OCI-LY7 (cell line): ENCODE measurements around the gene BRCA1. TPM values are rescaled to one million over a fixed set of nuclear protein-coding genes. Genes with fewer than 3 reads are reported as not detected.

Experiments used
- BruUV-seq: library from RNA; stranded (reverse); fragments of 400-500 nt; replicated peaks from 2 replicates; lab custom pipeline; 2021; lab: Mats Ljungman, UMichigan
- CTCF ChIA-PET: fragments of 300-600 bp; sonication (Branson Sonifier 250); formaldehyde crosslinking; loops from one replicate; lab custom pipeline; 2022; ENCODE audit warnings: antibody characterized with exemption; ENCODE audit not compliant: unreplicated experiment; lab: Charles Lee
- POLR2A ChIA-PET: fragments of 300-600 bp; sonication (Branson Sonifier 250); formaldehyde crosslinking; loops from one replicate; lab custom pipeline; 2022; ENCODE audit warnings: antibody characterized with exemption; lab: Charles Lee
- DNase-seq: peaks from one replicate; pipeline ENCODE4 v3.0.0-alpha.2; 2015; ENCODE audit warnings: low spot score
- H2AFZ ChIP-seq: fragments of 200-600 bp; sonication (generic), shearing (Covaris generic); 2 replicates; pipeline ENCODE4 v1.6.1; 2014; ENCODE audit warnings: mild to moderate bottlenecking, antibody characterized with exemption, low read length, moderate library complexity
- H3K27ac ChIP-seq: fragments of 200-600 bp; sonication (generic); 2 replicates; pipeline ENCODE4 v1.5.1; 2014; ENCODE audit warnings: mixed run types, low read depth, mild to moderate bottlenecking, moderate library complexity, low read length, inconsistent platforms; ENCODE audit not compliant: poor library complexity, severe bottlenecking
- H3K36me3 ChIP-seq: fragments of 200-600 bp; sonication (generic); 2 replicates; pipeline ENCODE4 v1.6.1; 2014; ENCODE audit warnings: mild to moderate bottlenecking, antibody characterized with exemption, low read length, moderate library complexity, mixed read lengths; ENCODE audit not compliant: insufficient read depth
- H3K4me1 ChIP-seq: fragments of 200-600 bp; sonication (generic); 2 replicates; pipeline ENCODE4 v1.5.1; 2014; ENCODE audit warnings: mild to moderate bottlenecking, low read length; ENCODE audit not compliant: insufficient read depth, poor library complexity, severe bottlenecking
- H3K4me2 ChIP-seq: fragments of 200-600 bp; sonication (generic); 2 replicates; pipeline ENCODE4 v1.6.1; 2014; ENCODE audit warnings: mild to moderate bottlenecking, low read length
- H3K4me3 ChIP-seq: fragments of 200-600 bp; sonication (generic); 2 replicates; pipeline ENCODE4 v1.5.1; 2014; ENCODE audit warnings: mild to moderate bottlenecking, low read depth, low read length; ENCODE audit not compliant: poor library complexity, severe bottlenecking
- H3K79me2 ChIP-seq: fragments of 200-600 bp; sonication (generic); 2 replicates; pipeline ENCODE4 v1.6.1; 2016; ENCODE audit warnings: low read depth, mild to moderate bottlenecking, low read length, moderate library complexity, mixed read lengths; ENCODE audit not compliant: insufficient read depth
- H3K9me2 ChIP-seq: fragments of 200-600 bp; sonication (generic); 2 replicates; pipeline ENCODE4 v1.6.1; 2016; ENCODE audit warnings: mild to moderate bottlenecking, low read length, mixed read lengths; ENCODE audit not compliant: insufficient read depth
- H3K9me3 ChIP-seq: fragments of 200-600 bp; sonication (generic); 2 replicates; pipeline ENCODE4 v1.6.1; 2014; ENCODE audit warnings: mild to moderate bottlenecking, mixed run types, low read length, mixed read lengths
- H4K20me1 ChIP-seq: fragments of 200-600 bp; sonication (generic); 2 replicates; pipeline ENCODE4 v1.6.1; 2014; ENCODE audit warnings: mild to moderate bottlenecking, antibody characterized with exemption, low read length, moderate library complexity, mixed read lengths; ENCODE audit not compliant: insufficient read depth
- EZH2phosphoT487 ChIP-seq: fragments of 200-600 bp; sonication (generic); IDR thresholded peaks from 2 replicates; pipeline ENCODE4 v1.6.1; 2018; ENCODE audit warnings: low read depth, borderline replicate concordance, mild to moderate bottlenecking, mixed run types, antibody characterized with exemption, low read length, moderate library complexity, mixed read lengths
- intact Hi-C: fragments of 100-400 bp; cut with micrococcal nuclease; formaldehyde crosslinking; loops from one replicate; pipeline ENCODE4 v1.10.0; 2022; ENCODE audit not compliant: unreplicated experiment
- total RNA-seq, 2 experiments: library from RNA; depleted of rRNA in 1 of 2; stranded (reverse); fragments of >200 nt in 1 of 2; shearing (Covaris generic) in 1 of 2; gene quantifications; 2 replicates each; pipeline ENCODE4 v1.2.3, GENCODE V29; 2014 to 2022
- TF ChIP-seq, protein P1 (sequence below): fragments of 200-600 bp; sonication (generic); conservative IDR thresholded peaks from 2 replicates; pipeline ENCODE4 v1.5.1; 2014; ENCODE audit warnings: mild to moderate bottlenecking, antibody characterized with exemption, low read length, moderate library complexity, mixed read lengths

BRCA1 gene
- total RNA-seq, 2 experiments from 2014 or later: 112 to 135 TPM

DNA sequence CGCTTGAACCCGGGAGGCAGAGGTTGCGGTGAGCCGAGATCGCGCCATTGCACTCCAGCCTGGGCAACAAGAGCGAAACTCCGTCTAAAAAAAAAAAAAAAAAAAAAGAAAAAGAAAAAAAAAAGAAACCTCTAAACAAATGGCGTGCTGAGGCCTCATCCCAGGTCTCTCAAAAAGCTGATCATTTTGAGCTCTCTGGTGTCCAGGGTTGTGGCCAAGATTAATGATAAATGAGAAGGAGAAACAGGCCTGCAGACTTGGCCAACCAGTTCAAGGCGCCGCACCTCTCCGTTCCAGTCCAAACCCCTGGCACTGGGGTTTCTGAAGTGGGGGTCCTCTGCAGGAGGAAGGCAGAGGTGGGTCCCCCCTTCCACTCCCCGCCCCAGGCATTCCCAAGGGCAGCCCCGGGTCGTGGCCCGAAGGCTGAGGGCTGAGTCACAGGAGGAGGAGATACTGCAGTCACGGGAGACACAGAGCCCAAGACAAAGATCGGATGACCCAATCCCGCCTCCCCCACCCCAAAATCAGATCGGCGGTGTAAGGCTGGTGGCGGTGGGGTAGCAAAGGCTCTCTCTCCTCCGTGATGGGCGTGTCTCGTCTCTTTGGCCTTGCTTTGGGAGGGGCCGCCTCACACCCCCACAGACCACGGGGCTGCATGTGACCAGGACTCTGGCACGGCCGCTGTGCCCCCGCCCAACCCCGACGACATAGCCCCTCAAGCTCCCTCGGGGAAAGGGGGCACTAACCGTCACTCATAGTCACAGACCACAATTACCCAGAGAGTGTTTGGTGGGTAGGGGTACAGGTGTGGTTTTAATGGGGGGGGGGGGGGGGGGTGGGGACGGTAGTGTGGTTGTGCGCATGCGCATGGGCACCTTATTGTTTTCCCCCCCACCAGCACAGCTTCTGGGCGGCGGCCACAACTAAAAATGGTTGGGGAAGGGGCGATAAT lies 104.1 kb downstream of the BRCA1 start:
- H3K4me3 ChIP-seq: peak overlapping the region; percentile 80
- CTCF ChIA-PET: interaction anchor here (0.6 kb wide), 1 partner anchor 612 kb away, joined by 3 read pairs; no protein-coding TSS in a partner anchor
- intact Hi-C loops: loop anchor here (5.0 kb wide), 1 partner anchor 191 kb away; the partner anchor contains the start of gene TMEM106A

DNA sequence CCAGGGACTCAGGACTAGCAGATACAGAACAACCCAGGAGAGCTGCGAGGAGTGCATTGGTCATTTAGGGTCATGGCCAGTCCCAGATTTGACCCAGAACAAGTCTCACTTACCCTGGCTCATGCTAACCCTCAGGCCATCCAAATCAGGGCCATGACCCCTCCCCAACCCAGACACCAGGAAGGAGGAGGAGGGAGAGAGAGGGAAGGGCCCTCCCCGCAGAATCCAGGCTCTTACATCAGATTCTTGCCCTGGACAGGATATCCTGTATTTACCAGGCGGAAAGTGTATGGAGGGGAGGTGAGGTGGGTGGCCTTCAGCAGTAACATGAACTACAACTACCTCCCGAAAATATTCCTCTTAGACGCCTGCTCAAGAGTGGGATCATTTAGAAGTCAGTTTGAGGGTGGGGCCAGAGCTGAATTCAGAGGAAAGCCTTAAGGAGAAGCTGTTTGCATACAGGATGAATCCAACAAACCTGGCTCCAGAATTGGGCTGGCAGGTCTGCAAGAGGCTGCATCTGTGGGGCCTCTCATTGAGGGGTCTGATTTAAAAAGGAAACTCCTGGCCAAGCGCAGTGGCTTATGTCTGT lies 105.0 kb downstream of the BRCA1 start:
- Histone ChIP-seq H3K9me3 (no peaks in the 10 kb centered on the region), H3K4me1 (peaks cover 19% of the 10 kb centered on the region), H4K20me1 (no peaks in the 10 kb centered on the region), H3K36me3 (no peaks in the 10 kb centered on the region), H3K9me2 (no peaks in the 10 kb centered on the region), H3K4me3 (no peak overlapping the region), H3K4me2 (no peak overlapping the region), H2AFZ (no peak overlapping the region), H3K79me2 (no peaks in the 10 kb centered on the region), H3K27ac (no peak overlapping the region)
- POLR2A ChIA-PET: no interaction called here
- CTCF ChIA-PET: no interaction called here
- intact Hi-C loops: loop anchor here (5.0 kb wide), 1 partner anchor 192 kb away; the partner anchor contains the start of gene TMEM106A
- no peak for TF ChIP-seq EZH2phosphoT487
- TF ChIP-seq, protein P1, sequence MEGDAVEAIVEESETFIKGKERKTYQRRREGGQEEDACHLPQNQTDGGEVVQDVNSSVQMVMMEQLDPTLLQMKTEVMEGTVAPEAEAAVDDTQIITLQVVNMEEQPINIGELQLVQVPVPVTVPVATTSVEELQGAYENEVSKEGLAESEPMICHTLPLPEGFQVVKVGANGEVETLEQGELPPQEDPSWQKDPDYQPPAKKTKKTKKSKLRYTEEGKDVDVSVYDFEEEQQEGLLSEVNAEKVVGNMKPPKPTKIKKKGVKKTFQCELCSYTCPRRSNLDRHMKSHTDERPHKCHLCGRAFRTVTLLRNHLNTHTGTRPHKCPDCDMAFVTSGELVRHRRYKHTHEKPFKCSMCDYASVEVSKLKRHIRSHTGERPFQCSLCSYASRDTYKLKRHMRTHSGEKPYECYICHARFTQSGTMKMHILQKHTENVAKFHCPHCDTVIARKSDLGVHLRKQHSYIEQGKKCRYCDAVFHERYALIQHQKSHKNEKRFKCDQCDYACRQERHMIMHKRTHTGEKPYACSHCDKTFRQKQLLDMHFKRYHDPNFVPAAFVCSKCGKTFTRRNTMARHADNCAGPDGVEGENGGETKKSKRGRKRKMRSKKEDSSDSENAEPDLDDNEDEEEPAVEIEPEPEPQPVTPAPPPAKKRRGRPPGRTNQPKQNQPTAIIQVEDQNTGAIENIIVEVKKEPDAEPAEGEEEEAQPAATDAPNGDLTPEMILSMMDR: no peak
- no peak for DNase-seq
- no TSS peak for BruUV-seq

More for the DNA sequence above, 104.1 kb downstream of the BRCA1 start:
- H4K20me1 ChIP-seq: no peaks in the 10 kb centered on the region
- H3K4me2 ChIP-seq: peak overlapping the region; percentile 82
- TF ChIP-seq, protein P1: no peak
- TF ChIP-seq EZH2phosphoT487: no peak
- H3K4me1 ChIP-seq: peaks cover 19% of the 10 kb centered on the region
- no peak overlapping the region for H3K27ac ChIP-seq
- no peaks in the 10 kb centered on the region for H3K9me3 ChIP-seq
- POLR2A ChIA-PET: interaction anchor here (0.7 kb wide), 1 partner anchor 101 kb away, joined by 4 read pairs; no protein-coding TSS in a partner anchor
- peak overlapping the region; percentile 91; the same call in 1 of the 2 replicates for H2AFZ ChIP-seq
- DNase-seq: peak; percentile 58
- H3K36me3 ChIP-seq: no peaks in the 10 kb centered on the region
- H3K9me2 ChIP-seq: no peaks in the 10 kb centered on the region
- no TSS peak for BruUV-seq
- H3K79me2 ChIP-seq: no peaks in the 10 kb centered on the region
